ENCODE measurements around the gene ARSG. TPM values are rescaled to one million over a fixed set of nuclear protein-coding genes. Genes with fewer than 3 reads are reported as not detected.

ARSG gene
- polyA plus RNA-seq, 1 donor, result 3.7 TPM

- DNase-seq (ENCODE audit: low read depth), result peak; percentile 53
Measured at GRCh38 chr17:68378268-68379176, 87.2 kb downstream of the ARSG start.

GRCh38 chr17:68379177-68379510 lies 87.8 kb downstream of the ARSG start:
- DNase-seq (ENCODE audit: low read depth), result no peak

DNA sequence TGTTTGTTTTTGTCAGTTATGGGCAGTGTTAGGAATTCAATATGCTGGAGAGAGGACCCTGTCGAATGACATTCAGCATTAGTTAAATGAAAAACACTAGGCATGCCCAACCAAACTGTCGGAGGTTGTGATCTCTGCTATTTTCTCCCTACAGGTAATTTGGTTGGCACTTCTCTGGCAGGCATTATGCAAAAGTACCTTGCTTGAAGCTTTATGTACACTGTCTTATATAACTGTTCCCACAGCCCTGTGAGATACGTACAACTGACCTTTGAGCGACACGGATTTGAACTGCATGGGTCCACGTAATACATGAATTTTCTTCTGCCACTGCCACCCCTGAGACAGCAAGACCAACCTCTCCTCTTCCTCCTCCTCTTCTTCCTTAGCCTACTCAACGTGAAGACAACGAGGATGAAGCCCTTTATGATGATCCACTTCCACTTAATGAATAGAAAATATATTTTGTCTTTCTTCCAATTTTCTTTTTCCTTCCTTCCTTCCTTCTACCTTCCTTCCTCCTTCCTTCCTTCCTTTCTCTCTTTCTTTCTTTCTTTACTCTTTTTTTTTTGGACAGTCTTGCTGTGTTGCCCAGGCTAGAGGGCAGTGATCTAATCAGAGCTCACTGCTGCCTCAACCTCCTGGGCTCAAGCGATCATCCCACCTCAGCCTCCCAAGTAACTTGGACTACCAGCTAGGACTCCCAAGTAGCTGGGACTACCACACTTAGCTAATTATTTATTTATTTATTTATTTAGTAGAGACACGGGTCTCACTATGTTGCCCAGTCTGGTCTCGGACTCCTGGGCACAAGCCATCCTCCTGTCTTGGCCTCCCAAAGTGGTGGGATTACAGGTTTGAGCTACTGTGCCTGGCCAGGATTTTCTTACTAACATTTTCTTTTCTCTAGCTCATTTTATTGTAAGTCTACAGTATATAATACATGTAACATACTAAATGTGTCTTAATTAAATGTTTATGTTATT lies 88.7 kb downstream of the ARSG start:
- DNase-seq (ENCODE audit: low read depth), result no peak

DNA sequence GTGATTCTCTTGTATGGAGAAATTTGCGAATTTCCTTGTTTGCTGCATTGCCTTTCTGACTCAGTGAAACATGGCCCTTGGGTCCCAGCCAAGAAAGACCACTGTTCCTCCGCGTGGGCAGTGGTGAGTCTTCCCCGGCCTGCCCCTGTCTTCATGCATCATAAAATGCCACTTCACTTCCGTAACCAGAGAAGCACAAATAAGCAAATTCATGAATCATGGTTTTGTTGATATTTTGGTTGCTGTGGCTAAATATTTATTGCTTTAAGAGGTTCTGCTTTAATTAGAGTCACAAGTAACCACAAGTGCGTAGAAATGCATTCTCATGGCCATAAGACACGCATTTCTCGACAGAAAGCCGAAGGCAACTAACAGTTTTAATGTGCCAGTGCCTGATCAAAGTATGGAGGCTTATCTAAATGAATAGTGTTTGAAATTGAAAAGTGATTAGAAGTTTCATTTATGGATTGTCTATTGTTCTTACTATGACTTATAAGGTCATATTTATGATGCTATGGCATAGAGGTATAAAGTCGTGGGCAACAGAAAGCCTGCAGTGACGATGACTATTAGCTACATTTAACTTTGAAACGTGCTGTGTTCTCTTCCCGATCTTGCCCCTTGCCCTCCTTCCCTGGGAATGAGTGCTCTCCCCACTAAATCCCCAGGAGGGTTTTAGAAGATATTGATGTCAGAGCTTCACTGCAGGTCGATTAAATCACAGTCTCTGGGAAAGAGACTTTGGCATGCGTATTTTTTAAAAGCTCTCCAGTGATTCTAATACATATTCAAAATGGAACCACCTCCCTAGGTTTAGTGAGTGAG lies 90.0 kb downstream of the ARSG start:
- no peak for DNase-seq (ENCODE audit: low read depth)

GRCh38 chr17:68382582-68383085 lies 91.3 kb downstream of the ARSG start:
- no peak for DNase-seq (ENCODE audit: low read depth)

- DNase-seq (ENCODE audit: low read depth), result no peak
Measured at GRCh38 chr17:68383120-68383442, 91.8 kb downstream of the ARSG start.

- no peak for DNase-seq (ENCODE audit: low read depth)
Measured at GRCh38 chr17:68383443-68384321, 92.4 kb downstream of the ARSG start.

DNA sequence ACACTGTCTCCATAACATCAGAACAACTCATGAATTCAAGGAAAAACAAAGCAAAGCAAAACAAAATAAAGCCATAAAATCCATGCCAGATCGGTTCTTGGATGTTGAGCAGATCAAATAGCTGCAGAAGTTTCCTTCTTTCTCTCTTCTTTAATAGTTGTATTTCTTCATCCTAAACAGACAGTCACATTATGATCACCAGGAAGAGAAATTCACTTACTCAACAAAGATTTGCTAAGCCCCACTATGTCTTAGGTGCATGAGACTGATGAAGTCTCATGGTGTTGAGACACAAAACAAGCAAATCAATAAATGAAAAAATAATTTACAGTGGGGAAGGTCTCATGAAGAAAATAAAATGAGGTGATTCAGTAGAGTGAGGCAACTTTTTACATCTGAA lies 93.2 kb downstream of the ARSG start:
- DNase-seq (ENCODE audit: low read depth), result no peak

DNA sequence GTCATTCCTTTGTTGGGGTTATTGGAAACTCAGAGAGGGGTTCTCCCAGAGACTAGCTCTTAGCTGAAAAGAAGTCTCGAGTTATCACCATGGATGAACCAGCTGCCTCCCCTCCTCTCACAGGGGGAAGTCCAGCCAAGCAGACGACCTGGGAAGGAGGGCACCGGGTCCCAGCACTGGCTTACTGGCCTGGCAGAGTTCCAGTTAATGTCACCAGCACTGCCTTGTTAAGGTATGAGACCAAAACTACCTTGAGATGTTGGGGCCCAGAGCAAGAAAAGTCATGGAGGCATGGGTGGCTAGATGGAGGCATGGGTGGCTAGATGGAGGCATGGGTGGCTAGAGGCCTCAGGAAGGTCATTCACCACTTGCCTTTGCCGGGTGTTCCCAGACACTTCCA lies 93.6 kb downstream of the ARSG start:
- no peak for DNase-seq (ENCODE audit: low read depth)

- DNase-seq (ENCODE audit: low read depth), result no peak
Measured at GRCh38 chr17:68385490-68386215, 94.4 kb downstream of the ARSG start.

- no peak for DNase-seq (ENCODE audit: low read depth)
Measured at GRCh38 chr17:68387435-68388218, 96.3 kb downstream of the ARSG start.

DNA sequence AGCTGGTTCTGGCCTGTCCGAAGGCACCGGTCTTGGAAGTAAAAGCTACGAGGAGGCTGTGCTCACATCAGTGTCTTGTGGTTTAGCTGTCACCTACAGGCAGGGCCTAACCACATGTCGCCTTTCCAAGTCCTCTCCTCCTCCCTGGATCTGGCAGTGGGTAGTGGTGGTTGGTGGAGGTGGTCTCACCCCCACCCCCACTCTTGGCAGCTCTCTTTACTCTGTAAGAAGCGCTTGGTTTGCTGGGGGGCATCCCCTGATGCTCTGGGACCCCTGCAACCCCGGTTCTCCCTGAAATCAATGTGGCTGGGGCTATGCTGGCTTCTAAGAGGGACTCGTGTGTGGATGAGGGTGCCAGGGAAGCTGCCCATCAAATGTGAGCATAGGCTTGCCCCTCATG lies 97.7 kb downstream of the ARSG start:
- no peak for DNase-seq (ENCODE audit: low read depth)

DNA sequence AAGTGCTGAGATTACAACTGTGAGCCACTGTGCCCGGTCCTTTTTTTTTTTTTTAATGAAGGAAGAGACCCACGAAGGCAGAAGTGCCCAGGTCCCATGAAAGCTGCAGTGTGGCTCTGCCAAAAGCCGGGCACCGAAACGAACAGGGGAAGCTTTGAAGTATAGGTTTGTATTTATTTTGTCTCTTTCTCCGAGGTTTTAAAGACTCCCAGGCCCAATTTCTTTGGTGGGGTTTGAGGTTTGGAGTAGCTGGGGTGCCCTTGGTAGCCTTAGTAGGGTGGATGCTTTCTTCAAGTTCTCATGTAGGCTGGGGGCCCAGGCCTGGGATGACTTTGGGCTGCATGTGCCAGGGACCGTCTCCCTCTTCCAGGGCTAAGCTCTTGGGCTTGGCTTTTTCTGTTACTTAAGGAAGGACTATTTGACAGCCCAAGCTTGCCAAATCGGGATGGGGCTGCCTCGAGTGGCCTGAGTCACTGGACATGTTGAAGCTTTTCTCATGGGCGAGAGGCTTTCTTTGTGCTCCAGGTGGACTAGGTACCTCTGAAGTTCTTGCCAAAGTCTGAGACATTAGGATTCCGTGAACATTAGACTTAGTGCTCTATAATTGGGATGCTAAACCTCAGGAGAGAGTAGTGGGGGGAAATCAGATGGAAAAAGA lies 99.7 kb downstream of the ARSG start:
- DNase-seq (ENCODE audit: low read depth), result no peak

DNA sequence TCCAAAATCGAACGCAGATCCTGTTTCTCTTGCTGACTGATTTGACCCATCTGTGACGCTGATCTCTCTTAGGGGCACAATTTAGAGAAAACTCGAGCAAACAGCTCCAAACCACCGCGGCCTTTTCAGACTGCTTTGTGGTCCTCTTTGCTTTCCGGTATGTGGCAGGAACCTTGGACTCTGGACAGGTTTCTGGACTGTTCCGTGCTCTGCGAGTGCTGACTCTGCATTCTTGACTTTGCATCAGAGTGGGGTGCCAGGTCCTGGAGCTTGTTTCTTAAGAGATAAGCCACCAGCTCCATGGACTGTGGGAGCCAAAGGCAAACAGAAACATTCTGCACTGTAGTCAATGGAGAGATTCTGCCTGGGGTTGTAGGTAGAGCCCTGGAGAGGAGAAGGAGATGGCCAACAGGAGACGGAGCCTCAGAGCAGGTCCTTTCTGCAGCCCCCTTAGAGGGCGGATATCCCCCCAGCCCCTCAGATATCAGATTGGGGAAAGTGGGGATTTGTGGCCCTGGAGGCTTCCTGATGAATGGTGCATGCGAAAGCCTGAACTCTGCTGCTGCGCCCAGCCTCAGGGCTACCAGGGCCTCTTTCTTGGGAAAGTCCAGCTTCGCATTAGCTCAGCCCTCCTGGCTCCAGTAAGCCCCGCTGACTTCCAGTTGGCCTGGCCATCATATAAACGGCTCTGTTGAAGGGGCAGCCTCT lies 100.4 kb downstream of the ARSG start:
- DNase-seq (ENCODE audit: low read depth), result no peak

DNA sequence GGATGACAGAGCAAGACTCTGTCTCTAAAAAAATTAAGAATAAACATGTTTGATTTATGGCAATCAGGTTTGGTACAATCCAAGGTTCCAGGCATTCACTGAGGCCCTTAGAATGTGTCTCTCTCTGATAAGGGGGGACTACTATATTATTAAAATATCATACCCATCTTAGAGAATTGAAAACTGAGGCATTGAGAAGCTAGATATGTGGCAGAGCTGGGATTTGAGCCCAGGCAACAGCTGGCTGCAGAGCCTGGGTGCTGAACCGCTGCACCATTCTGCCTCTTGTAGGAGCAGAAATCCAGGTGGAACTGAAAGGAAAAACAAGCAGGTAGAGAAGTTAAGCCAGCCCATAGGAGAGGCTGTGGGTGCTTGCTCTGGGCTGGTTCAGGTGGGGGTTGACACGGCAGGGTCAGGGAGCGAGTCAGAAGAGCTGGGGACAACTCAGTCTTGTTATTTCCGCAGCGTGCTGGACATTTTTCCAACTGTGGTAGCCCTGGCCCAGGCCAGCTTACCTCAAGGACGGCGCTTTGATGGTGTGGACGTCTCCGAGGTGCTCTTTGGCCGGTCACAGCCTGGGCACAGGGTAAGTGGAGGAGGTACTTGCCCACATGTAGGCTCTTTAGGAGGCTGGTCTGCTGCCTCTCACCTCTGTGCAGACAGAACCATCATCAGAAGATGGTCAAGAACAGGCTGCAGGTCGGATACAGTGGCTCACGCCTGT lies 103.5 kb downstream of the ARSG start:
- no peak for DNase-seq (ENCODE audit: low read depth)

GRCh38 chr17:68396226-68397107 lies 105.2 kb downstream of the ARSG start:
- DNase-seq (ENCODE audit: low read depth), result no peak
